Glomerular visceral epithelial cell (primary cell): ENCODE data around the gene FBXO46.
"Not testable (repeated sequence)": the region's sequence is repeated elsewhere in the genome, so short reads cannot be mapped to it uniquely, and the experiment has no call there.

Source experiments
- DNase-seq: peaks from one replicate; pipeline ENCODE4 v3.0.0-alpha.2; 2016; ENCODE audit errors: extremely low spot score

FBXO46 gene

DNA sequence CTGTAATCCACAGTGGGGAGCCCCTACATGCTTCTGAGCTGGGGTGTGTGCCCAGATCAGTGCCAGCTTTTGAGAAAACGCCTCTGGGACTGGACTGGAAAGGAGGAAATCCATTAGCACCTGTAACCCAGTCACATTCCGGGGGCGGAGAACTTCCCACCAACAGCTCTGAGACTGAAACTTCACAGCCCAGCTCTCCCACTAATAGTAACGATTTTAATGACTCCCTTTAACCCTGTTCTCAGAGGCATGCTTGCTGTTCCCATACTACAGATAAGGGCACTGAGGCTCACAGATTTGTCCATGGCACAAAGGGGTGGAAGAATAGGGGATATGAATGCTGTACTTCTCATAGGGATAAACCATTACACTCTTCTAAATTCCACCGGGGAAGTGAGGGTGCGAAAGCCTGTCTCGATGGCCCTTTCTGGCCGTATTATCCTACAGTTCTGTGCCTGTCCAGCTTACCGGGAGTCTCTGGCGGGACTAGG is 851 bp downstream of the FBXO46 start:
- peak; percentile 35 for DNase-seq

DNA sequence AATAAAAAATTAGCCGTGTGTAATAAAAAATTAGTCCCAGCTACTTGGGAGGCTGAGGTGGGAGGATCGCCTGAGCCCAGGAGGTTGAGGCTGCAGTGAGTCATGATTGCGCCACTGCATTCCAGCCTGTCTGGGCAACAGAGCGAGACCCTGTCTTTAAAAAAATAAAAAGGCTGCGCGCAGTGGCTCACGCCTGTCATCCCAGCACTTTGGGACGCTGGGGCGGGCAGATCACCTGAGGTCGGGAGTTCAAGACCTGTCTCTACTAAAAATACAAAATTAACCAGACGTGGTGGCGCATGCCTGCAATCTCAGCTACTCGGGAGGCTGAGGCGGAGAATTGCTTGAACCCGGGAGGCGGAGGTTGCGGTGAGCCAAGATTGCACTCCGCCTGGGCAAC is 2.0 kb downstream of the FBXO46 start:
- not testable (repeated sequence) for DNase-seq

DNA sequence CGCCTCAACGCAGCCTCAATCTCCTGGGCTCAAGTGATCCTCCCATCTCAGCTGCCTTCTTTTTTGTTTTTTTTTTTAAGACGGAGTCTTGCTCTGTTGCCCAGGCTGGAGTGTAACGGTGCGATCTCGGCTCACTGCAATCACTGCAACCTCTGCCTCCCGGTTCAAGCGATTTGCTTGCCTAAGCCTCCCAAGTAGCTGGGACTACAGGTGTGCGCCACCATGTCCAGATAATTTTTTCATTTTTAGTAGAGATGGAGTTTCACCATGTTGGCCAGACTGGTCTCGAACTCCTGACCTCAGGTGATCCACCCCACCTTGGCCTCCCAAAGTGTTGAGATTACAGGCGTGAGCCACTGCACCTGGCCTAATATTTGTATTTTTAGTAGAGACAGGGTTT is 10.6 kb downstream of the FBXO46 start:
- not testable (repeated sequence) for DNase-seq

DNA sequence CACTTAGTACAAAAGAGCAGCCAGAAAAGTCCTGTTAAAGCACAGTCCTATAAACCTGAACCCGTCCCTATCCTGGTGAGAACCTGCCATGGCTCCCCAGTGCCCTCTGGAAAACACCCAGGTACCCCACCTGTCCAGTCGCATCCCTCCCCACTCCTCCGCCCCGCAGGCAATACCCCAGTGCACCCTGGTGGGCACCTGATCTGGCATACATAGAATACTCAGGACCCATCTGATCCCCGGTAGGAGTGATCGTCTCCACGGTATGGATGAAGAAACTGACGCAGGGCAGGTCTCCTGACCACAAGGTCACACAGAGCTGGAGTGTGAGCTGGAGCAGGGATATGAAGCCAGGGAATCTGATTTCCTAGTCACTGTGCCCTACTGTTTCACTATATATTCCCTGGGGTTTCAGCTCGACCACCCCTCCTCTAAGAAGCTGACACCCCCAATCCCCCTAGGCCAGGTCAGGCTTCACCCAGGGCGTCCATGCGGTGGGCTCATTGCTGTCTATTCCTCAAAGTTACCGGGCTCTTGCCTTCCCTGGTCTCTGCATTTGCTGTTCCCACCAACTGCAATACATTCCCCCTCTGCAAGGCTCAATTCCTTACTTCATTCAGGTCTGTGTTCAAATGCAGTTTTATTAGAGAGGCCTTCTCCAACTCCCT is 12.6 kb downstream of the FBXO46 start:
- no peak for DNase-seq

DNA sequence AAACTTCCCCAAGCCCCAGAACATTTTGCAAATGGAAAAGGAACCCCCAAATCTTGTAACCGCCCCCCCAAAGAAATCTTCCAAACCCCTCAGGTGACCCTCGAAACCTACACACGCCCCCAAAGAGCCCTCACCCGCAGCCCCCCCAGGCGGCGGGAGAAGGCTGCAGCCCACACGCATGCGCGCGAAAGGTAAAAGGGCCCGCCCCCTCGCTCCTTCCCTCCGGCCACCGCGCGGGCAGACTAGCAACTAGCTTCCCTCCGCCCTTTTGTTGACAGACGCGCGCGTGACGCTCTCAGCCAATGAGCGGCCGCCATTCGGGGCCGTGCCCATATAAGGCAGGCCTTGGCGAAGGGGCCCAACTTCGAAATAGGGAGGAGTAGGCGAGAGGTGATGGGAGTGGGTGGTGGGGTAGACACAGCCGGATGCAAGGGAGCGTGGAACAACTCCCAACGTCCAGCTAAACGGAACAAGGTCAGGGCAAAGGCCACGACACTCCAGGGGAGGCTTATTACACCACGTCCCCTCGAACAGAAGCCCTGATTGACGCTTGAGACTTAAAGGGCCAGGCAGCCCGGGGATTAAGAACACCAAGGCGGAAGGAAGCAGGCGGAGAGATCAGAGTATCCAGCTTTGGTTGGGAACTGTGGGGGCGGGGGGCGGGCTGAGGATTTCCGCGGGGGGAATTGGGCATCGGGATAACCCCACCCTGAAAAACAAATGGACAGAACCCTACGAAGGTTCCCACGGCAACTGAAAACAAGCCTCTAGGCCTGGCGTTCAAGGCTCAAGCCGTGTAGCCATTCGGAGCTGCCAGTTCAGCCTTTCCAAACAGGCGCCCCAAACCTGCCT is 13.3 kb downstream of the FBXO46 start:
- DNase-seq: peak; percentile 100

DNA sequence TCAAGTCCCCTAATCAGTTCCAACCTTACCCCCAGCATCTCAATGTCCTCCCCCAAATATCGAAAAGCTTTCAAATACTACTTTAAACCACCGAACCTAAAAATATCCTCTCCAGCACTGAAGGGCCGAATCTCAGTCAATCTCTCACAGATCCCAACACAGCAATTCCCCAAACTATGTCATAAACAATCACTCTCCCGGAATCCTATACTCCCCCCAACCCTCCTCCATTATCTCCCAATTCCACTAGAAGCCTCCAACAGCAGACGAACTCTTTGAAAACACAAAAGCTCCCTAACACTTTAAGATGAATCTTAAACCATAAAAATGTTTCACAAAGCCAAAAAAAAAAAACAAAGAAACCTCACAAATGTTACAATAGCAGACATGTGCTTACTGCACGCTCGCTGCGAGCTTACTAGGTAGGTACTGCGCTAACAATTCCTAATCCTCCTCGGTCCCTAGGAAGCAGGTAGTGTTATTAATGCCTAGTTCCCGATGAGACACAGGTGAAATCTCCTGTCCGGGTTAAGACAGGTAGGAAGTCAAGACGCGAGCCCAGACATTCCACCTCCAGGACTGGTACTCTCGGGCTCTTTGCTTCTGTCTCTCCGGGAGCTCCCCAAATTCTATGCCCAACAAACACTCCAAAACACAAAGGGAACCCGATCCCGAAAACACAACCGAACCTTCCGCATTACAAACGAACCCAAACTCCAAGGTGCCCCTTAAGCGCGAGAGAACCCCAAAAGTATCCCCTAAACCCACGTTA is 14.2 kb downstream of the FBXO46 start:
- peak; percentile 32 for DNase-seq

DNA sequence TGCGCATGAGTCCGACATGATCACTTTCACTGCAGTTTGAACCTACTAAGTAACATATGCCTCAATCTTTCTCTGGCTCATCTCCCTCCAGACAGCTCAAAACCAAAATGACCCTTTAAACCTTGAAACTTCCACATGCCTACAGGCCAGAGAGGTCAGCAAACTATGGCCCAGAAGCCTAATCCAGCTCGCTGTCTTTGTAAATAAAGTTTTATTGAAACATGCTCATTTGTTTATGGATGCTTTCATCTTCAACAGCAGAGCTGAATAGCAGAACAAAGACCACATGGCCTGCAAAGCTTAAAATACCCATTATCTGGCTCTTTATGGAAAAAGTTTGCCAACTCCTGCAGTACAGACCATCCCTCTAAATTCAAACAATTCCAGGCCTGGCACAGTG is 15.6 kb downstream of the FBXO46 start:
- DNase-seq: no peak

DNA sequence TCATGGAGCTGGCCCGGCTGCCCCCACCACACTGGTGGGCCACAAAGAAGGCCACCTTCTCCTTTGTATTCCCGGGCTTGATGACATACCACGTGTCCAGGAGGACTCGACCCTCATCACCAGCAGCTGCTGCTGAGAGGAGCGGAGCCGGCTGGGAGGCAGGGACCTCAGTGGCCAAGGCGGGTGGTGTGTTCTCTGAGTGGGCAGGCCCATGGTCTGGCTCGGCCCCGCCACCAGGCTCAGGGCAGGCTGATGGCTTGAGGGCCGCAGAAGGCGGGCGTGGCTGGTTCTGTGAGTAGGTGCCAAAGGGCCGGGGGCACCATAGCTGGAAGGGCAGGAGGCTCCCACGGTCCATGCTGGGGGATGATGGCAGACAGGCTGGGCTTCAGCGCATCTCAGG is 17.6 kb downstream of the FBXO46 start:
- no peak for DNase-seq

DNA sequence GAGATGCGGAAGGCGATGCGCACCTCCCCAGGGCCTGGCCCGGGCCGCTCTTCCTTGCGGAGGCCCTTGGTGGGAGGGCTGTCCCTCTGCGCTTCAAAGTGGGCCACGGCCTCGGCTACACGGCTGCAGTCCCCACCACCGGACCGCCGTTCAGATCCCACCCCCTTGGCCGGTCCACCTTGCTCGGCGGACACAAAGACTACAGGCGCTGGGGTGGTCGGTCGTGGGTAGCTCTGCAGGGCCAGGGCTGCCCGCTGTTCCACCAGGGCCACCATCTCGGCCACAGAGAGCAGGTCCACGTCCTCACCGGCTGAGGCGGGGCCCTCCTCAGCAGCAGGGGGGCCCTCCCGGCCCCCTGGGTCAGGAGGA is 18.0 kb downstream of the FBXO46 start:
- DNase-seq: no peak

DNA sequence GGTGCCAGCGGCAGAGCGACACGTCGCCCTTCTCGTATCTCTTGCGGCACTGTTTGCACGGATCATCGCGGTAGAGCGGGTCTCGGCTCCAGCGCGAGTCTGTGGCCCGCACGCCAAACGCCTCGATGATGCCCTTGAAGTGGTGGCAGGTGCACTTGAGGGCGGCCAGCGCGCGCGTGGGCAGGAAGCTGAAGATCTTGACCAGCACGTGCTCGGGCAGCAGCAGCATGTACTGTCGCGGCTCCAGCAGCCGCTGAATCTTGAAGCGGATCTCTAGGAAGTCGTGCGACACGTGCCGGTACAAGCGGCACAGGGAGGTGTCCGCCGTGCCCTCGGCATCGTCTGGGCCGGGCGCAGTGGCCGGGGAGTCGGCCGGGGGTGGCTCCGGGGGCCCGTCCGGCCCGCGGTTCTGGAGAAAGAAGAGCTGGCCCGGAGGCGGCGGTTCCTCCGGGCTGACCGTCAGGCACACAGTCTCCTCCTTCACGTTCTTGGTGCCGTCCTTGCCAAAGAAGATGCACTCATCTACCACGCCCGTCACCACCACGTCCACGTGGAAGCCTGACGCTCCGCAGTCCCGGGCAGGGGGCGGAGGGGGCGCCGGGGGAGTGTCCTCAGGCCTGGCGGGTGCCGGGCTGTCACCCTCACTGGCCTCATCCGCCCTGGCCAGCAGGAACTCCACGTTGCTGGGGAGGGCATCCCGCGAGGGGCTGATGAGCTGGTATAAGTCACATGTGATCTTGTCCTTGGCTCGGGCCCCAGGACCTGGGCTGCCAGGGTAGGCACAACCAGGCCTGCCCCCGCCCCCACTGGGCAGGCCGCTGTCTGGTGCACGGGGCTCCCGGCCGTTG is 18.6 kb downstream of the FBXO46 start:
- DNase-seq: no peak

DNA sequence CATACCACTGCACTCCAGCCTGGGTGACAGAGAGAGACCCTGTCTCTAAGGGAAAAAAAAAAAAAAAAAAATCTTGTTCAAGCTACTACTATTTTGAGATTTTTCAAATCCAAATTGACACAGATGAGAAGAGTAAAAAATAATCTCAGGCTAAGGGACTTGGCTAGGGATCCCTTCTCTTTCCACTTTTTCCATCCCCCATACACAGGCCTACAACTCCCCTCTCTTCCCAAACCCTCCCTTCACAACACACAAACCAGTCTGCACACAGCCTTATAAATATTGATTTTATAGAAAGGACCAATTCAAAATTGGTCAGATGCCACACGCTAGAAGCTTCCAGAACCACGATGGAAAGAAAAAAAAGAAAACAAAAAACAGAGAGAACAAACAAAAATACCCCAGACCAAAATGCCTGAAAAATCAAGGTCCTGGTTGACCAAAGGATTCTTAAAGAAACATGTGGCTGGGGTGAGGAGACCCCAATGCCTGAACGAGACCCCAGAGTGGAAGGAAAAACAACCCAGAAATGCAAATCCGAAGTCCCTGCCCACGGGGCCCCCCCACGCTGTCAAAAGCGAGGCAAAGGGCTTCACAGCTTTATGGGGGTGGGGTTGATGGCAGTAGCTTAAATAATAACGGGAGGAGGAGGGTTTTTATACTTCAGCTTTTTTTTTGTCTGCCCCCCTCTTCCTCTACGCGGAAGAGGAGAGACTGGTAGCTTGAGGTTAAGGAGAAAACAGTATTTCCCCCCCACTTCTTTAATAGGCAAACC is 20.2 kb downstream of the FBXO46 start:
- no peak for DNase-seq

DNA sequence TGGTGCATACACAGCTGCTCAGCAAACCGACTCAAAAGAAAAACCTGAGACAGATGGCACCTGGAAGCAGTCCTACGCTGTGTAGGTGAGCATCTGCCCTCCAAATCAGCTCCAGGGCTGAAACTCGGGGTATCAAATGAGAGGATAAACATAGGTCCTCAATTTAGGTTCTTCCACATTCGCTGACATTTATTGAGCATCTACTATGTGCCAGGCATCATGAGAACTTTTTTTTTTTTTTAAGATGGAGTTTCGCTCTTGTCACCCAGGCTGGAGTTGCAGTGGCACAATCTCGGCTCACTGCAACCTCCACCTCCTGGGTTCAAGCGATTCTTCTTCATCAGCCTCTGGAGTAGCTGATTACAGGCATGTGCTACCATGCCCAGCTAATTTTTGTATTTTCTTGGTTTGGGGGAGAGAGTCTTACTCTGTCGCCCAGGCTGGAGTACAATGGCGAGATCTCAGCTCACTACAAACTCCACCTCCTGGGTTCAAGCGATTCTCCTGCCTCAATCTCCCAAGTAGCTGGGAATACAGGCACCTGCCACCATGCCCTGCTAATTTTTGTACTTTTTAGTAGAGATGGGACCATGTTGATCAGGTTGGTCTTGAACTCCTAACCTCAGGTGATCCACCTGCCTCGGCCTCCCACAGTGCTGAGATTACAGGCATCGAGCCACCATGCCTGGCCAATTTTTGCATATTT is 24.8 kb downstream of the FBXO46 start:
- no peak for DNase-seq

DNA sequence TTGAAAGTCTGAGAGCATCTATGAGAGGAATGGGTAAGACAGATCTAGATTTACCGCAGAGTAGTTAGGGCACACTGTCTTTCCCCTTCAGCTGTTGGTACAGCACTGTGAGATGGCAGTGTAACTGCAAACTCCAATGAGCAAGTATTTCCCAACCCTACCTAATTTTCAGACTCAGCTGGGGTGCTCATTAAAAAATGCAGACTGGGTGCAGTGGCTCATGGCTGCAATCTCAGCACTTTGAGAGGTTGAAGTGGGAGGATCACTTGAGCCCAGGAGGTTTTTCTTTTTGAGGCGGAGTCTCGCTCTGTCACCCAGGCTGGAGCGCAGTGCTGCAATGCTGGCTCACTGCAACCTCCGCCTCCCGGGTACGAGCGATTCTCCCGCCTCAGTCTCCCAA is 25.6 kb downstream of the FBXO46 start:
- DNase-seq: no peak

DNA sequence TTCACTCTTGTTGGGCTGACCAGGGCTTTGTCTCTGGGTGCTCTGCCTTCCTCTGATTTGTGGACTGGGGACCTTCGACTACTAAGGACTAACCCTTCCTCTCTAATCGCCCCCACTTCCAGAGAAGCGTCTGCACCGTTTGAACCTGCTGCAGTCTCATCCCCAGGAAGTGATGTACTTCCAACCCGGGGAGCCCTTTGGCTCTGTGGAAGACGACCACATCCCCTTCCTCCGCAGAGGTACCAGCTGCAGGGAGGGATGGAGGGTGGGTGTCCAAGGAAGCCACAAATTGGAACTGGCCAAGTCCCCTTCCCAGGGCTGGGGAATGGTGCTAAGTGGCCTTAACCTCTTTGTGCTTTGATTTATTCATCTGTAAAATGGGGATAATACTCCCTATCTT is 29.0 kb downstream of the FBXO46 start:
- no peak for DNase-seq

DNA sequence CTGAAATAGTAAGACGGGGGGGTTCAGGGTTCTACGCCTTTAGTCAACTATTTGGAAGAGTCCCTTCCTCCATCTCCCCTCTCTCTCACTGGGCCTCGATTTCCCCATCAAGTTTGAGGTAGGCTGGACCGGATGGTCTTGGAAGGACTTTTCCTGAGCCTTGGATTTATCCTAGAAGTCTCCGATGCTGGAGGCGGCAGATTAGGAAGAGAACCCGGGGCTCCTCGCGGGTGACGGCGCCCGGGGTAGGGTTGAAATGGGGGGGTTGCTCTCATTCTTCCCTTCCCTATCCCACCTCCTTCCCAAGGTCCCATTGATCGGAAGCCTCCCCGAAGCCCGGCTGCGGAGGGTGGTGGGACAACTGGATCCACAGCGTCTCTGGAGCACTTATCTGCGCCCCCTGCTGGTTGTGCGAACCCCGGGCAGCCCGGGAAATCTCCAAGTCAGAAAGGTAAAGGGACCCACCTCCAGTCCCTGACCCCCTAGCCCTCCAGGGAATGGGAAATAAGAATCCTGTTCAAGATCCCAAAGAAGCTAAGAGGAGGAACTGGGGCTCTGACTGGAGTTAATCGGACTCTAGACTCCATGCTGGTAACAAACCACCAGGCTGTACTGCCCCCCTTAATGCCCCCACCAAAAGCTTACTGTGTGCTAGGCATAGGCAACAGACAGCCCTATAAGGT is 37.4 kb downstream of the FBXO46 start:
- peak; percentile 71 for DNase-seq

DNA sequence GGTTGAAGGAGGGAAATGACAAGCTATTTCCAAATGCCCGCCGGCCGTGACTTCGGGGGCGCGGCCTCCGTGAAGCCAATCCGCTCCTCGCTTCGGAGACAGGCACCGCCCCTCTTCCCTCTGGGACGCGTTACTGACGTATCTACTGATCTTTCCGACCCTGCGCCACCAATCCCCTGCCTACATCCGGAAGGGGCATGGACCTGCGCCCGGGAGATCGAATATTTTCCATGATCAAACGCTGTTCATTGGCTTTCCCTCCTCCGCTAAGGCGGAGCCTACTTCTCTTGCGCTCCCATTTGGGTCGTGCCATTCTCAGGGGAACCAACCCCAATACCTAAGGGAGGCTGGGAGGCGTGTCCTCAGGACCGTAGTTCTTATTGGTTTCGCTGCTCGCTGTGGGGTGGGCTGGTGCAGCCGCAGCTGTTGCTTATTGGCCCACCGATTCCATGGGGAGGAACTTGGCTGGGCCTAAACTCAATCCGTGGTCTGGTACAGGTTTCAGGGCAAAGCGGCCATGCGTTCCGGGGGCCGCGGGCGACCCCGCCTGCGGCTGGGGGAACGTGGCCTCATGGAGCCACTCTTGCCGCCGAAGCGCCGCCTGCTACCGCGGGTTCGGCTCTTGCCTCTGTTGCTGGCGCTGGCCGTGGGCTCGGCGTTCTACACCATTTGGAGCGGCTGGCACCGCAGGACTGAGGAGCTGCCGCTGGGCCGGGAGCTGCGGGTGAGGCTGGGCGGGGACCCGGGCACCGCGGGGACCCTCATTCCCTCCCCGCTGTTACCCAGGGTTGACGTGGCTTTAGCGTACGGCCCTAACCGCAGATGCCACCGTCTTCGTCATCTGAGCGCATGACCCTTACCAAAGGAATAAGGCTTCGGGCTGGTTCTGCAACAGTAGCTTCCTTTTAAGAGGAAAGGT is 38.2 kb downstream of the FBXO46 start, which contains the start of gene QPCTL:
Gene QPCTL, plus strand, starts transcription at position 480 of the 919 bp plus-strand sequence. Its CDS starts 38 bp downstream, at position 518.
- DNase-seq: peak; percentile 100

DNA sequence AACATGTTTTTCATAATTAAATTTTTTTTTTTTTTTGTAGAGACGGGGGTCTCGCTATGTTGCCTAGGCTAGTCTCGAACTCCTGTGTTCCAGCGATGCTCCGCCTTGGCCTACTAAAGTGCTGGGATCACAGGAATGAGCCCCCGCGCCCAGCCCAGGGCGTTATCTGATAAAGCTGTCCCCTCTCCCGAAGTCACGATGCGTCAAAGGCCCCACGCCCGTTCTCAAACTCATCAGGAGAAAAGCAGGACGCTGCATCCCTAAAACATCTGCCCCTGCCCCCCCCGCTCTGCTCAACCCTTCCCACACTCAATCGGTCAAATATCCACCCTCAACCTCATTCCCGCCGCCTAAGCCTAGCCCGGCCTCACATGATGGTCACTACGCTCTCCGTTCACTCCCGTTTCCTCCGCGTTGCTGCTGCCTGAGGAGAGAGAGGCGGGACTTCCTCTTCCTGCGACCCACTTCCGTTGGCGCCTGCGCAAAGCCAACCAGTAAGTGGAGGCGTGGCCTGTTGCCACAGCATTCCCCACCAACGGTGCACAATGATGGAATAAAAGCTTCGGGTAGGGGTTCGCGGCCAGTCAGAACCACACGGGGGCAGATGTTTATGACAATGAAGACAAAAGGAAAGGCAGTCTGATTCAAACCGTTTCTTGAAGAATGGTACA is 39.0 kb downstream of the FBXO46 start, which contains the start of gene SNRPD2:
Gene SNRPD2, minus strand, starts transcription at position 438 of the 671 bp plus-strand sequence. Its CDS starts 65 bp downstream, at position 373.
- peak; percentile 96 for DNase-seq

DNA sequence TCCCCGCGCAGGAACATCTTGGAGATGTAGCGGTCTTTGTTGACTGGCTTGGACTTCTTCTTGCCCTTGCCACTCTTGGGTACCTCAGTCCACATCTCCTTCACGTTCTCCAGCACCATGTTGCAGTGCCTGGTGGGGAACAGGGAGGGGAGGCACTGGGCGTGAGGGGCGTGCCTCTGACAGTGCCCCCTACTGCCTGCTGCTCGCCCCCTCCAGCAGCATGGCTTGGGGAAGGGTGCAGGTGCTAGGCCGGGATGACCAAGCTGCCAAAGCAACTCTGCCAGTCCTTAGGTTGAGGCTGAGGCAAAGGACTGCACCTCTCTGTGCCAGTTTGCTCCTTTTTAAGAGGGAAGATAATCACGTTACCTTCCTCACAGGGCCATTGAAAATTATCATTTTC is 43.1 kb downstream of the FBXO46 start:
- no peak for DNase-seq
